Smooth muscle cell of the pulmonary artery (primary cell): ENCODE results near the gene EFNA4. TPM values are rescaled to one million over a fixed set of nuclear protein-coding genes. Genes with fewer than 3 reads are reported as not detected.

Experiments
- total RNA-seq: library from RNA; depleted of rRNA; stranded (reverse); fragments of >200 nt; gene quantifications from 2 replicates; pipeline ENCODE4 v1.2.3, GENCODE V29; 2014

Gene EFNA4
- 4.6 and 6.5 TPM in 2 replicates for total RNA-seq

GRCh38 chr1:155063550-155064110 lies at the start of gene EFNA4:
Gene EFNA4, plus strand, starts transcription at chr1:155063740. Its CDS starts 84 bp downstream, at chr1:155063824.

GRCh38 chr1:155033524-155033923 lies 30.0 kb upstream of the EFNA4 start, which contains the start of the genes DCST1 and DCST2:
Gene DCST1, plus strand, starts transcription at chr1:155033824. Its CDS starts 213 bp downstream, at chr1:155034037.
Gene DCST2, minus strand, starts transcription at chr1:155033781. Its CDS starts 80 bp downstream, at chr1:155033701.

GRCh38 chr1:155050560-155051341 lies 12.8 kb upstream of the EFNA4 start, which contains the start of gene ADAM15:
Gene ADAM15, plus strand, starts transcription at chr1:155051316. Its CDS starts 71 bp downstream, at chr1:155051387.

GRCh38 chr1:155078469-155079209 lies 15.1 kb downstream of the EFNA4 start, which contains the start of gene EFNA3:
Gene EFNA3, plus strand, starts transcription at chr1:155078837. Its CDS starts 105 bp downstream, at chr1:155078942.

Other genes starting within 250 kb of the EFNA4 start
- gene KCNN3, start 193.5 kb upstream of the EFNA4 start, total RNA-seq, result 0.07 TPM in 2 replicates
- gene PMVK, start 127.0 kb upstream of the EFNA4 start, total RNA-seq, result 7.9 and 9.6 TPM in 2 replicates
- gene PBXIP1, start 107.6 kb upstream of the EFNA4 start, total RNA-seq, result 127 and 136 TPM in 2 replicates
- 11.1 and 11.7 TPM in 2 replicates for gene PYGO2, start 102.0 kb upstream of the EFNA4 start, total RNA-seq
- gene SHC1, start 93.0 kb upstream of the EFNA4 start, total RNA-seq, result 432 and 457 TPM in 2 replicates
- gene CKS1B, start 89.1 kb upstream of the EFNA4 start, total RNA-seq, result 26.8 and 39.6 TPM in 2 replicates
- 13.0 and 21.8 TPM in 2 replicates for gene FLAD1, start 80.4 kb upstream of the EFNA4 start, total RNA-seq
- gene LENEP, start 70.2 kb upstream of the EFNA4 start, total RNA-seq, result 0.33 TPM in 1 of 2 replicates, not detected in the other
- 27.9 and 31.9 TPM in 2 replicates for gene ZBTB7B, start 60.9 kb upstream of the EFNA4 start, total RNA-seq
- 0.07 TPM in 1 of 2 replicates, not detected in the other for gene DCST2, start 30.0 kb upstream of the EFNA4 start, total RNA-seq
- gene DCST1, start 29.9 kb upstream of the EFNA4 start, total RNA-seq, result not detected in 2 replicates
- gene ADAM15, start 12.4 kb upstream of the EFNA4 start, total RNA-seq, result 113 and 152 TPM in 2 replicates
- 3.1 and 4.2 TPM in 2 replicates for gene EFNA3, start 15.1 kb downstream of the EFNA4 start, total RNA-seq
- 1.0 and 3.7 TPM in 2 replicates for gene EFNA1, start 64.1 kb downstream of the EFNA4 start, total RNA-seq
- gene SLC50A1, start 72.1 kb downstream of the EFNA4 start, total RNA-seq, result 18.8 and 22.9 TPM in 2 replicates
- gene DPM3, start 76.8 kb downstream of the EFNA4 start, total RNA-seq, result 18.4 and 18.5 TPM in 2 replicates
- gene KRTCAP2, start 109.6 kb downstream of the EFNA4 start, total RNA-seq, result 137 and 153 TPM in 2 replicates
- 5.2 and 12.0 TPM in 2 replicates for gene TRIM46, start 110.1 kb downstream of the EFNA4 start, total RNA-seq
- gene THBS3, start 144.2 kb downstream of the EFNA4 start, total RNA-seq, result 32.0 and 94.1 TPM in 2 replicates
- 29.9 and 34.6 TPM in 2 replicates for gene MTX1, start 145.0 kb downstream of the EFNA4 start, total RNA-seq
- 11.1 and 20.4 TPM in 2 replicates for gene ENTREP3, start 191.7 kb downstream of the EFNA4 start, total RNA-seq
- gene SCAMP3, start 198.6 kb downstream of the EFNA4 start, total RNA-seq, result 51.1 and 69.8 TPM in 2 replicates
- 33.0 and 36.0 TPM in 2 replicates for gene CLK2, start 209.8 kb downstream of the EFNA4 start, total RNA-seq
- gene HCN3, start 213.7 kb downstream of the EFNA4 start, total RNA-seq, result 0.91 and 1.4 TPM in 2 replicates
- under 0.01 TPM in 1 of 2 replicates, not detected in the other for gene PKLR, start 237.7 kb downstream of the EFNA4 start, total RNA-seq
- 106 and 139 TPM in 2 replicates for gene FDPS, start 245.1 kb downstream of the EFNA4 start, total RNA-seq